Immature natural killer cell (primary cell): ENCODE measurements around the gene ZNF324B. TPM values are rescaled to one million over a fixed set of nuclear protein-coding genes. Genes with fewer than 3 reads are reported as not detected.

Experiments
- DNase-seq, 3 donors: peaks; one replicate each; pipeline ENCODE4 v3.0.0; 2022; ENCODE audit warnings: mixed read lengths in 1 of 3
- H3K27ac Mint-ChIP-seq, 6 donors: one replicate each; pipeline ENCODE4 v1.8.0; 2020; ENCODE audit warnings: mixed read lengths in 6 of 6, mild to moderate bottlenecking in 5 of 6, inconsistent platforms in 4 of 6, moderate library complexity in 3 of 6
- H3K27me3 Mint-ChIP-seq, 3 donors: one replicate each; pipeline ENCODE4 v1.8.0; 2020 to 2021; ENCODE audit warnings: low read depth in 3 of 3, mild to moderate bottlenecking in 3 of 3, mixed read lengths in 3 of 3, moderate library complexity in 3 of 3, inconsistent platforms in 1 of 3
- H3K36me3 Mint-ChIP-seq, 3 donors: one replicate each; pipeline ENCODE4 v1.8.0; 2020; ENCODE audit warnings: mixed read lengths in 3 of 3, inconsistent platforms in 2 of 3, mild to moderate bottlenecking in 2 of 3
- H3K4me1 Mint-ChIP-seq, 2 donors: one replicate each; pipeline ENCODE4 v1.8.0; 2020; ENCODE audit warnings: inconsistent platforms in 2 of 2, mild to moderate bottlenecking in 2 of 2, mixed read lengths in 2 of 2, moderate library complexity in 1 of 2
- H3K4me3 Mint-ChIP-seq, 5 donors: one replicate each; pipeline ENCODE4 v1.8.0; 2020; ENCODE audit warnings: mild to moderate bottlenecking in 5 of 5, mixed read lengths in 5 of 5, inconsistent platforms in 3 of 5, moderate library complexity in 3 of 5
- H3K9me3 Mint-ChIP-seq, 6 donors: one replicate each; pipeline ENCODE4 v1.8.0; 2020; ENCODE audit warnings: mild to moderate bottlenecking in 6 of 6, mixed read lengths in 6 of 6, inconsistent platforms in 4 of 6, moderate library complexity in 3 of 6
- polyA plus RNA-seq, 3 donors: library from polyadenylated mRNA; unstranded; fragments of 300-500 nt; fragmentation: Illumina TruSeq; gene quantifications; one replicate each; pipeline ENCODE4 v1.2.3, GENCODE V29; 2021

ZNF324B gene
- polyA plus RNA-seq, 3 donors from 2014 or later = 1.1 to 2.0 TPM; not detected in 1

DNA sequence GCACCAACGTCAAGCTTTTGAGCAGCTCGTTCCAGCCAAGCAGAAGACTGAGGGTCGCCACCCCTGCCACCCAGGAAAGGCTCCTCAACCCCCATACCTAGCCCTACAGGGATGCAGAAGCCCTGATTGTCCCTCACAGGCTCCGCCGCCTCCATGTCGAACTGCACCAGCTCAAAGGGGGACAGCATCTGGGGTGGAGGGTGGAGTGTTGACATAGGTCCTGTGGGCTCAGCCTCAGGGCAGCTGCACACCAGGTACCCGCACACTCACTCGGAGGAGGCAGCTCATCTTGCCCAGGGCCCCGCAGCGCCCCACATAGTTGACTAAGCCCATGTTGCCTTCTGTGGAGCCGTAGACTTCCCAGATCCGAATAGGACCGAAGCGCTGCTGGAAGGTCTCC is 48.8 kb downstream of the ZNF324B start:
- DNase-seq = no peak

More for the DNA sequence above, 48.8 kb downstream of the ZNF324B start:
- Mint-ChIP-seq H3K9me3 (peaks cover 0 to 6% (median 1%) of the 10 kb centered on the region in 6 donors), H3K27ac (peak overlapping the region in 4 of 6 donors; percentile 89 to 96 (median 94)), H3K4me1 (peaks cover 15 to 21% of the 10 kb centered on the region in 2 donors), H3K36me3 (no peaks in the 10 kb centered on the region), H3K27me3 (peaks cover 7 to 12% (median 8%) of the 10 kb centered on the region in 3 donors), H3K4me3 (peak overlapping the region in 1 of 5 donors; percentile 38)

Other genes with a start within 250 kb of the ZNF324B start
- 10 to 100 TPM; 24.1 to 31.4 (median 27.1) TPM for gene ZNF544, start 222.7 kb upstream of the ZNF324B start, polyA plus RNA-seq
- gene ZNF8, start 172.7 kb upstream of the ZNF324B start, polyA plus RNA-seq = 1 to 10 TPM in 1 of 3 donors, under 1 TPM in 1, not detected in 1; 0.29 to 1.0 TPM
- 100 to 1,000 TPM in 1 of 3 donors, 10 to 100 TPM in 2; 76.5 to 113 (median 91.6) TPM for gene ERVK3-1, start 146.2 kb upstream of the ZNF324B start, polyA plus RNA-seq
- 1 to 10 TPM in 2 of 3 donors, under 1 TPM in 1; 0.90 to 3.0 (median 2.1) TPM for gene ZSCAN22, start 124.6 kb upstream of the ZNF324B start, polyA plus RNA-seq
- gene A1BG, start 98.1 kb upstream of the ZNF324B start, polyA plus RNA-seq = 10 to 100 TPM; 14.4 to 33.4 (median 32.4) TPM
- gene ZNF497, start 88.9 kb upstream of the ZNF324B start, polyA plus RNA-seq = under 1 TPM; 0.40 to 0.91 (median 0.62) TPM
- 1 to 10 TPM; 1.2 to 3.6 (median 1.4) TPM for gene ZNF837, start 70.6 kb upstream of the ZNF324B start, polyA plus RNA-seq
- 1,000 to 10,000 TPM in 1 of 3 donors, 100 to 1,000 TPM in 2; 558 to 1,355 (median 731) TPM for gene RPS5, start 64.4 kb upstream of the ZNF324B start, polyA plus RNA-seq
- gene RNF225, start 56.0 kb upstream of the ZNF324B start, polyA plus RNA-seq = not detected
- gene ZNF584, start 43.0 kb upstream of the ZNF324B start, polyA plus RNA-seq = 10 to 100 TPM in 1 of 3 donors, 1 to 10 TPM in 2; 3.4 to 12.2 (median 4.4) TPM
- gene ZNF132, start 11.5 kb upstream of the ZNF324B start, polyA plus RNA-seq = 1 to 10 TPM in 1 of 3 donors, under 1 TPM in 1, not detected in 1; 0.60 to 1.2 TPM
- gene ZNF324, start 15.5 kb downstream of the ZNF324B start, polyA plus RNA-seq = 10 to 100 TPM in 2 of 3 donors, 1 to 10 TPM in 1; 5.8 to 13.8 (median 11.4) TPM
- gene ZNF446, start 24.7 kb downstream of the ZNF324B start, polyA plus RNA-seq = 1 to 10 TPM; 2.3 to 3.6 (median 2.5) TPM
- gene SLC27A5, start 60.4 kb downstream of the ZNF324B start, polyA plus RNA-seq = 10 to 100 TPM in 2 of 3 donors, 1 to 10 TPM in 1; 7.6 to 23.7 (median 14.8) TPM
- 1 to 10 TPM; 2.8 to 7.2 (median 3.4) TPM for gene ZBTB45, start 68.2 kb downstream of the ZNF324B start, polyA plus RNA-seq
- 10 to 100 TPM; 34.3 to 36.3 (median 35.7) TPM for gene TRIM28, start 92.4 kb downstream of the ZNF324B start, polyA plus RNA-seq
- gene CHMP2A, start 103.5 kb downstream of the ZNF324B start, polyA plus RNA-seq = 100 to 1,000 TPM; 210 to 265 (median 231) TPM
- gene UBE2M, start 107.0 kb downstream of the ZNF324B start, polyA plus RNA-seq = 10 to 100 TPM; 10.8 to 18.5 (median 15.5) TPM
- gene MZF1, start 121.7 kb downstream of the ZNF324B start, polyA plus RNA-seq = 10 to 100 TPM in 1 of 3 donors, 1 to 10 TPM in 2; 3.2 to 10.4 (median 7.1) TPM